ENCODE results near the gene ONECUT1. TPM values are rescaled to one million over a fixed set of nuclear protein-coding genes. Genes with fewer than 3 reads are reported as not detected.

The ONECUT1 gene
- total and polyA plus RNA-seq, 8 donors, result not detected

DNA sequence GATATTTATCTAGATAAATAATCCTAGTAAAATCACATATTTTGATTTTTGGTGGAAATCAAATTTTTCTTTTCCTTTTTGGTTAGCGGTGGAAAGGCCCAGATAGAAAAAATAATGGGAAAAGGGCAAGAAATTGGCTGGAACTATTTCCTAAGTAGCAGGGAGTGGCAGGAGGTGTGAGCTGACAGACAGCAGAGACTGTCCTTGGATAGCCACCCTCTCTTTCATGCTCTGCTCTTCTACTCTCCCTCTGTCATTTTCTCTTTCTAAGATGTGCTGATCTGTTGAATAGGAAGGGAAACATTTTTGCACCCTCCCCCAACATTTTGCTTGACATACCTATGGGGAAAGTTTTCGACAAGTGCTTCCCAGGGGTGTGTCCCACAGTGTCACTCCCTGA, 18.9 kb upstream of the ONECUT1 start:
- DNase-seq (no peak), ATAC-seq (no peak)
- no peaks in the 10 kb centered on the region for H3K9me3 ChIP-seq
- H3K27me3 ChIP-seq, result peaks cover 54 to 96% of the 10 kb centered on the region in 2 donors
- no peak overlapping the region for H3K4me3 ChIP-seq
- peaks cover 11 to 22% of the 10 kb centered on the region in 2 donors for H3K4me1 ChIP-seq
- intact Hi-C loops (cut with DNase I), result no loop called here
- TF ChIP-seq CTCF (IDR thresholded peaks at IDR 0.05), result no peak
- H3K27ac ChIP-seq, result no peak overlapping the region
- H3K36me3 ChIP-seq, result no peaks in the 10 kb centered on the region

DNA sequence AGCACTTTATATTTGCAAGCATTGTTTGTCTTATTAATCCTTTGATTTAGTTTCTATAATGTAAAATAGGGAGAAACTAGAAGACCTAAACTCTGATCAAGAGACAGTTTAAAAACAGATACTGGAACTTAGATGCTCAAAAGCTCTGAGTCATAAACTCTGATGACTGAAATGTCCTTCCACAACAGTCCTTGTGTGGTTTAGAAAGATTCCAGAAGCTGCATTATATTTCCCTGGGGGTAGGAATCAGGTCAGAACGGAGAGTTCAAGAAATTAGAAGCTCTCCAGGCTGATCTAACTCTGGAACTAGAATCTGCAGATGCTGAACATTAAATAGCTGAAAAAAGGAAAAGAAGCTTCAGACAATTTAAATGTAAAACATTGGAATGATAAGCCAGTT, 18.3 kb upstream of the ONECUT1 start:
- Histone ChIP-seq H3K27me3 (peaks cover 59 to 99% of the 10 kb centered on the region in 2 donors), H3K27ac (no peak overlapping the region), H3K9me3 (no peaks in the 10 kb centered on the region), H3K4me3 (no peak overlapping the region), H3K4me1 (peaks cover 14 to 27% of the 10 kb centered on the region in 2 donors), H3K36me3 (no peaks in the 10 kb centered on the region)
- no peak for ATAC-seq
- no peak for TF ChIP-seq CTCF (IDR thresholded peaks at IDR 0.05)
- DNase-seq, result no peak
- intact Hi-C loops (cut with DNase I), result no loop called here

GRCh38 chr15:52806284-52806655, 16.1 kb upstream of the ONECUT1 start:
- intact Hi-C loops (cut with DNase I), result no loop called here
- Histone ChIP-seq H3K4me3 (no peak overlapping the region), H3K36me3 (no peaks in the 10 kb centered on the region), H3K27ac (no peak overlapping the region), H3K4me1 (peaks cover 14 to 29% of the 10 kb centered on the region in 2 donors), H3K9me3 (no peaks in the 10 kb centered on the region), H3K27me3 (peaks cover 81 to 99% of the 10 kb centered on the region in 2 donors)
- ATAC-seq (no peak), DNase-seq (no peak)
- TF ChIP-seq CTCF (IDR thresholded peaks at IDR 0.05), result no peak

DNA sequence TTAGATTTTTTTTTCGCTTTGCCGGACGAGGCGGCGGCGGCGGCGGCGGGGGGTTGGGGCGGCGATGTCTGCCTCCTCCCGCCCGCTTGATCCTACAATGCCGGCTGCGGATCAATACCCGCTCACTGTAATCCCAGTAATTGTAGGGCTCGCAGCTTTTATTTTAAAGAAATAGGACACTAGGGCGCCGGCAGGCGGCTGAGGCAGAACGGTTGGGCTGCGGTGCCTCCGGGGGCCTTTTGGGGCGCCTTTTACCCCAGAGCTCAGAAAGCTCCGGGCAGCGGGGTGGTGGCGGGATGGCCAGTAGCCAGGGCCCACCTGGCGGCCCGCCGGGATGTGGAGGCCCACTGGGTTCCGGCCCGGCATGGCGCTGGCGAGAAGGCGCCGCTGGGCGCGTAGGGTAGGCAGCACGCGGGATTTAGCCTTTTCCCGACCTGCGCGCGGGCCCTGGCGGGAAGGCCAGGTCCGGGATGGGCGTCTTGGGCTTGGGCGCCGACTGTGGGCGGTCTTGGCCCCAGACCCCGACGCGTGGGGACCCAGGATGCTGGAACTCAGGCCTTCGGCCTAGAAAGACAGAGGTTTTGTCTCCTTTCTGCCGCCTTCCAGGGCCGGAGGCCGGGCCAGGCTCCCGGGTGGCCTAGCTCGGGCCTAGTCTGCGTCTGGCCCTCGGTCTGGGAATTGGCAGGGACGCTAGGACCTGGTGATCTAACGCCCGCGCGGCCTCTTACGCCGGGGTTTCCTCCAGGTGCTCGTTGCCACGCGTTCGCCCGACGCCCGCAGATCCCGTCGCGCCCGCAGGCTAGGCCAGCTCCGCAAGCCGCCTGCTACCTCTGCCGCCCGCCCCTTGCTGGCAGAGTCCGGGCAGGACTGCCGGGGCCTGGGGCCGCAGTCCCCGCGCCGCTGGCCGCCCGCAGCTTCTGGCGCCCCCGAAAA, 15.5 kb upstream of the ONECUT1 start:
- H3K27ac ChIP-seq, result no peak overlapping the region
- peaks cover 87 to 100% of the 10 kb centered on the region in 2 donors for H3K27me3 ChIP-seq
- H3K4me3 ChIP-seq, result peak overlapping the region in 1 of 2 donors; percentile 6
- H3K9me3 ChIP-seq, result no peaks in the 10 kb centered on the region
- no peaks in the 10 kb centered on the region for H3K36me3 ChIP-seq
- intact Hi-C loops (cut with DNase I), result no loop called here
- no peak for TF ChIP-seq CTCF (IDR thresholded peaks at IDR 0.05)
- DNase-seq (no peak), ATAC-seq (peak; percentile 60)
- peaks cover 14 to 29% of the 10 kb centered on the region in 2 donors for H3K4me1 ChIP-seq

DNA sequence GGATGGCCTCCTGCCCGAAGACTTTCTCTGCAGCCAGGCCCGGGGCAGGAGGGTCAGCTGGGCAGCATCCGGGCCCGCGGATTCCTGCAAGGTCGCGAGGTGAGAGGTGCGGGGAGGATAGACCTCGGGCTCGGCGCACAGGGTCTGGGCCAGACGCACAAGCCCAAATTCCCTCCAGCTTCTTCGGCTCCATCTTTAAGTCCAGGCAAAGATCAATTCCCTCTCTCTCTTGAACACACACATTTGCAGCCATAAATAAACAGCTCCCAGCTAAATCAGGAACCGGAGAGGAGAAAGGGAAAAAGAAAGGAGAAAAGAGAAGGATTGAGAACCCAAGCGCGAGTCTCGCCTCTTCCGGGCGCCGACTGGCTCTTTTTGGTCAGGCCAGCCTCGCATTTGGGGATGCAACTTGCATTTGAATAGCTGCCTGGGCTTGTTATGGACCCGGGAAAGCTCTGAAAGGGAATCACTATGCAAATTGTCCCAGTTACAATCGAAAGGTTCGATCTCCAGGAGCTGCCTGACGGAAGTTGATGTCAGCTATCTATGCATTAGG, 14.5 kb upstream of the ONECUT1 start:
- TF ChIP-seq CTCF (IDR thresholded peaks at IDR 0.05), result no peak
- H3K4me1 ChIP-seq, result peaks cover 14 to 29% of the 10 kb centered on the region in 2 donors
- ATAC-seq, result no peak
- DNase-seq, result no peak
- H3K9me3 ChIP-seq, result no peaks in the 10 kb centered on the region
- H3K4me3 ChIP-seq, result peak overlapping the region in 1 of 2 donors; percentile 6
- H3K36me3 ChIP-seq, result no peaks in the 10 kb centered on the region
- intact Hi-C loops (cut with DNase I), result no loop called here
- H3K27ac ChIP-seq, result no peak overlapping the region
- H3K27me3 ChIP-seq, result peaks cover 94 to 100% of the 10 kb centered on the region in 2 donors

All from left lung (tissue), 10 donors.